ENCODE measurements around the gene FYN.
A peak's percentile ranks its signal among the peaks of the same experiment; 100 is the strongest.

FYN gene

GRCh38 chr6:111743862-111744692 is 129.2 kb downstream of the FYN start:
- DNase-seq: no peak

- no peak for DNase-seq
These were observed 129.9 kb downstream of the FYN start for GRCh38 chr6:111743360-111743759.

GRCh38 chr6:111741177-111741952 is 131.9 kb downstream of the FYN start:
- DNase-seq: no peak

GRCh38 chr6:111740506-111740905 is 132.7 kb downstream of the FYN start:
- DNase-seq: no peak

- no peak for DNase-seq
These were observed 134.0 kb downstream of the FYN start for GRCh38 chr6:111739257-111739696.

GRCh38 chr6:111738631-111739030 is 134.6 kb downstream of the FYN start:
- no peak for DNase-seq

GRCh38 chr6:111738156-111738555 is 135.1 kb downstream of the FYN start:
- no peak for DNase-seq

GRCh38 chr6:111737065-111737521 is 136.2 kb downstream of the FYN start:
- no peak for DNase-seq

- no peak for DNase-seq
These were observed 137.1 kb downstream of the FYN start for GRCh38 chr6:111736005-111736608.

GRCh38 chr6:111734068-111735061 is 138.9 kb downstream of the FYN start:
- no peak for DNase-seq

GRCh38 chr6:111732390-111732789 is 140.9 kb downstream of the FYN start:
- no peak for DNase-seq

GRCh38 chr6:111731456-111732195 is 141.6 kb downstream of the FYN start:
- no peak for DNase-seq

GRCh38 chr6:111730864-111731263 is 142.4 kb downstream of the FYN start:
- DNase-seq: no peak

- DNase-seq: no peak
These were observed 145.4 kb downstream of the FYN start for GRCh38 chr6:111727802-111728201.

GRCh38 chr6:111727041-111727440 is 146.2 kb downstream of the FYN start:
- DNase-seq: no peak

- no peak for DNase-seq
These were observed 147.7 kb downstream of the FYN start for GRCh38 chr6:111725446-111726112.

GRCh38 chr6:111724505-111724904 is 148.7 kb downstream of the FYN start:
- DNase-seq: peak in 1 of 2 donors; percentile 52

GRCh38 chr6:111724039-111724438 is 149.2 kb downstream of the FYN start:
- DNase-seq: no peak

- DNase-seq: no peak
These were observed 149.8 kb downstream of the FYN start for GRCh38 chr6:111723412-111723970.

- no peak for DNase-seq
These were observed 151.0 kb downstream of the FYN start for GRCh38 chr6:111722179-111722731.

Measured in CD4-positive, alpha-beta T cell treated with Interleukin-4 for 1 hour (primary cell).